Stimulated activated naive B cell treated with anti-CD40 and anti-IgM and Interleukin-4, amounts not matched to agents 10 μg/mL and 1 μg/mL and 100 μg/mL, for 72 hours (primary cell): ENCODE data around the gene CD4.

Experiments used
- ATAC-seq, 2 donors: fragments of 150-1000 bp; cut with Tn5 transposase; replicated peaks; 2 replicates each; pipeline ENCODE4 v1.10.0; 2021; ENCODE audit warnings: moderate library complexity in 1 of 2
- DNase-seq: peaks from one replicate; pipeline ENCODE4 v3.0.0; 2021
- H3K27ac Mint-ChIP-seq: one replicate; pipeline ENCODE4 v1.8.0; 2022; ENCODE audit warnings: mild to moderate bottlenecking, mixed read lengths
- H3K27me3 Mint-ChIP-seq, 2 donors: one replicate each; pipeline ENCODE4 v1.8.0; 2022; ENCODE audit warnings: mixed read lengths in 2 of 2
- H3K36me3 Mint-ChIP-seq, 2 donors: one replicate each; pipeline ENCODE4 v1.8.0; 2022; ENCODE audit warnings: mixed read lengths in 2 of 2, mild to moderate bottlenecking in 1 of 2
- H3K4me1 Mint-ChIP-seq, 2 donors: one replicate each; pipeline ENCODE4 v1.8.0; 2022; ENCODE audit warnings: mixed read lengths in 2 of 2, mild to moderate bottlenecking in 1 of 2
- H3K4me3 Mint-ChIP-seq, 2 donors: one replicate each; pipeline ENCODE4 v1.8.0; 2022; ENCODE audit warnings: mild to moderate bottlenecking in 2 of 2, mixed read lengths in 2 of 2, moderate library complexity in 1 of 2
- H3K9me3 Mint-ChIP-seq, 2 donors: one replicate each; pipeline ENCODE4 v1.8.0; 2022; ENCODE audit warnings: mixed read lengths in 2 of 2, mild to moderate bottlenecking in 1 of 2

CD4 gene

GRCh38 chr12:6840330-6840729 is 51.0 kb downstream of the CD4 start:
- Mint-ChIP-seq H3K27me3 (peaks cover 13 to 15% of the 10 kb centered on the region in 2 donors), H3K27ac (no peak overlapping the region), H3K9me3 (no peaks in the 10 kb centered on the region), H3K4me1 (peaks cover 0 to 9% of the 10 kb centered on the region in 2 donors), H3K36me3 (no peaks in the 10 kb centered on the region), H3K4me3 (no peak overlapping the region)
- ATAC-seq: no peak
- no peak for DNase-seq

- Mint-ChIP-seq H3K27ac (no peak within 1 kb of the TSS), H3K9me3 (no peaks in the 10 kb centered on the region), H3K4me1 (peaks cover 0 to 7% of the 10 kb centered on the region in 2 donors), H3K4me3 (no peak within 1 kb of the TSS), H3K27me3 (peaks cover 13 to 15% of the 10 kb centered on the region in 2 donors), H3K36me3 (no peaks in the 10 kb centered on the region)
- DNase-seq (no peak), ATAC-seq (no peak)
Observed at GRCh38 chr12:6840761-6841515, 51.6 kb downstream of the CD4 start, which contains the start of gene GNB3. TSS of gene GNB3 (plus strand) at chr12:6840925. CDS start at chr12:6841288, 363 bp downstream.

GRCh38 chr12:6842075-6842474 is 52.7 kb downstream of the CD4 start:
- H3K27me3 Mint-ChIP-seq: peaks cover 13 to 15% of the 10 kb centered on the region in 2 donors
- no peak for ATAC-seq
- no peaks in the 10 kb centered on the region for H3K9me3 Mint-ChIP-seq
- no peaks in the 10 kb centered on the region for H3K36me3 Mint-ChIP-seq
- H3K27ac Mint-ChIP-seq: no peak overlapping the region
- no peak for DNase-seq
- H3K4me3 Mint-ChIP-seq: no peak overlapping the region
- peaks cover 0 to 7% of the 10 kb centered on the region in 2 donors for H3K4me1 Mint-ChIP-seq

- no peaks in the 10 kb centered on the region for H3K9me3 Mint-ChIP-seq
- ATAC-seq: no peak
- no peak overlapping the region for H3K27ac Mint-ChIP-seq
- H3K27me3 Mint-ChIP-seq: peaks cover 13 to 15% of the 10 kb centered on the region in 2 donors
- H3K36me3 Mint-ChIP-seq: no peaks in the 10 kb centered on the region
- H3K4me1 Mint-ChIP-seq: peaks cover 12 to 15% of the 10 kb centered on the region in 2 donors
- no peak overlapping the region for H3K4me3 Mint-ChIP-seq
- DNase-seq: no peak
Observed at GRCh38 chr12:6843118-6843902, 54.0 kb downstream of the CD4 start.

- no peaks in the 10 kb centered on the region for H3K9me3 Mint-ChIP-seq
- H3K36me3 Mint-ChIP-seq: peaks cover 0 to 2% of the 10 kb centered on the region in 2 donors
- H3K4me1 Mint-ChIP-seq: peaks cover 24 to 33% of the 10 kb centered on the region in 2 donors
- ATAC-seq: no peak
- H3K27ac Mint-ChIP-seq: no peak overlapping the region
- H3K4me3 Mint-ChIP-seq: no peak overlapping the region
- DNase-seq: no peak
- peaks cover 13 to 15% of the 10 kb centered on the region in 2 donors for H3K27me3 Mint-ChIP-seq
Observed at GRCh38 chr12:6845395-6845794, 56.1 kb downstream of the CD4 start.

- Mint-ChIP-seq H3K9me3 (no peaks in the 10 kb centered on the region), H3K36me3 (peaks cover 0 to 2% of the 10 kb centered on the region in 2 donors), H3K27ac (no peak overlapping the region), H3K4me3 (no peak overlapping the region), H3K27me3 (peaks cover 13 to 15% of the 10 kb centered on the region in 2 donors), H3K4me1 (peaks cover 28 to 41% of the 10 kb centered on the region in 2 donors)
- ATAC-seq (no peak), DNase-seq (no peak)
Observed at GRCh38 chr12:6846316-6846869, 57.1 kb downstream of the CD4 start.

GRCh38 chr12:6847676-6848075 is 58.3 kb downstream of the CD4 start:
- peaks cover 11 to 14% of the 10 kb centered on the region in 2 donors for H3K27me3 Mint-ChIP-seq
- H3K9me3 Mint-ChIP-seq: no peaks in the 10 kb centered on the region
- DNase-seq: no peak
- peaks cover 0 to 2% of the 10 kb centered on the region in 2 donors for H3K36me3 Mint-ChIP-seq
- H3K4me3 Mint-ChIP-seq: peak overlapping the region in 1 of 2 donors; percentile 10
- peaks cover 28 to 45% of the 10 kb centered on the region in 2 donors for H3K4me1 Mint-ChIP-seq
- no peak for ATAC-seq
- peak overlapping the region; percentile 28 for H3K27ac Mint-ChIP-seq

GRCh38 chr12:6849427-6849826 is 60.1 kb downstream of the CD4 start:
- ATAC-seq: peak in 1 of 2 donors; percentile 5
- H3K27ac Mint-ChIP-seq: peak overlapping the region; percentile 25
- DNase-seq: peak; percentile 63

GRCh38 chr12:6849976-6850560 is 60.7 kb downstream of the CD4 start:
- DNase-seq: no peak
- peak overlapping the region; percentile 32 for H3K27ac Mint-ChIP-seq
- H3K4me3 Mint-ChIP-seq: peak overlapping the region; percentile 69 to 87
- H3K4me1 Mint-ChIP-seq: peaks cover 37 to 62% of the 10 kb centered on the region in 2 donors
- peaks cover 5% of the 10 kb centered on the region in 2 donors for H3K36me3 Mint-ChIP-seq
- H3K27me3 Mint-ChIP-seq: peaks cover 0 to 2% of the 10 kb centered on the region in 2 donors
- no peak for ATAC-seq
- no peaks in the 10 kb centered on the region for H3K9me3 Mint-ChIP-seq

More at GRCh38 chr12:6849427-6849826, 60.1 kb downstream of the CD4 start:
- Mint-ChIP-seq H3K9me3 (no peaks in the 10 kb centered on the region), H3K4me3 (peak overlapping the region; percentile 37 to 66), H3K4me1 (peaks cover 37 to 62% of the 10 kb centered on the region in 2 donors), H3K36me3 (peaks cover 5% of the 10 kb centered on the region in 2 donors), H3K27me3 (peaks cover 0 to 4% of the 10 kb centered on the region in 2 donors)

GRCh38 chr12:6850796-6851152 is 61.4 kb downstream of the CD4 start:
- Mint-ChIP-seq H3K4me3 (peak overlapping the region; percentile 87 to 92), H3K27me3 (no peaks in the 10 kb centered on the region), H3K9me3 (no peaks in the 10 kb centered on the region), H3K36me3 (peaks cover 7 to 8% of the 10 kb centered on the region in 2 donors), H3K4me1 (peaks cover 37 to 62% of the 10 kb centered on the region in 2 donors), H3K27ac (peak overlapping the region; percentile 32)
- DNase-seq: no peak
- ATAC-seq: no peak

GRCh38 chr12:6851153-6851920 is 62.0 kb downstream of the CD4 start, which contains the start of gene CDCA3:
TSS of gene CDCA3 (minus strand) at chr12:6851286. CDS start at chr12:6850952, 334 bp downstream.
- peak; percentile 67 to 68 for ATAC-seq
- Mint-ChIP-seq H3K36me3 (peaks cover 12 to 13% of the 10 kb centered on the region in 2 donors), H3K27ac (peak within 1 kb of the TSS; percentile 97), H3K4me3 (peak within 1 kb of the TSS; percentile 87 to 92), H3K4me1 (peaks cover 37 to 62% of the 10 kb centered on the region in 2 donors), H3K27me3 (no peaks in the 10 kb centered on the region), H3K9me3 (no peaks in the 10 kb centered on the region)
- DNase-seq: peak; percentile 92

- Mint-ChIP-seq H3K4me3 (peak within 1 kb of the TSS; percentile 87 to 92), H3K27ac (peak within 1 kb of the TSS; percentile 97), H3K9me3 (no peaks in the 10 kb centered on the region), H3K4me1 (peaks cover 37 to 62% of the 10 kb centered on the region in 2 donors), H3K36me3 (peaks cover 12 to 18% of the 10 kb centered on the region in 2 donors), H3K27me3 (no peaks in the 10 kb centered on the region)
- ATAC-seq: peak; percentile 81 to 84
- peak; percentile 99 for DNase-seq
Observed at GRCh38 chr12:6851921-6852650, 62.8 kb downstream of the CD4 start, which contains the start of gene USP5. TSS of gene USP5 (plus strand) at chr12:6852150. CDS start at chr12:6852180, 30 bp downstream.
